Pancreas (tissue), 10 donors: Measurements from ENCODE around the gene SKIDA1. TPM values are rescaled to one million over a fixed set of nuclear protein-coding genes. Genes with fewer than 3 reads are reported as not detected.

Source experiments
- ATAC-seq, 4 donors: fragments of 200-7000 bp; cut with Tn5 transposase; one replicate each; pipeline versions ENCODE4 v1.8.0 to v1.9.1; 2020; ENCODE audit warnings: mild to moderate bottlenecking in 4 of 4, moderate library complexity in 4 of 4
- DNase-seq, 6 donors: peaks; one replicate each; pipeline ENCODE4 v3.0.0-alpha.2; 2020
- FAIRE-seq: peaks from 2 replicates; lab custom pipeline; 2012; peaks lifted over from hg19 to GRCh38; lab: Jason Lieb, UNC
- H3K27ac ChIP-seq, 4 donors: fragments of 200-600 bp; sonication (generic); 1 replicate in 3 of 4; 2 replicates in 1 of 4; pipeline versions ENCODE4 v1.5.0 to v1.8.0; 2020
- H3K27me3 ChIP-seq, 4 donors: fragments of 200-600 bp; one replicate each; pipeline ENCODE4 v1.8.0; 2021
- H3K36me3 ChIP-seq, 3 donors: fragments of 200-600 bp; sonication (generic) in 1 of 3; one replicate each; pipeline versions ENCODE4 v1.5.0 to v1.8.0; 2020 to 2021
- H3K4me1 ChIP-seq, 3 donors: fragments of 200-600 bp; one replicate each; pipeline ENCODE4 v1.8.0; 2021
- H3K4me3 ChIP-seq, 4 donors: fragments of 200-600 bp; sonication (generic) in 2 of 4; one replicate each; pipeline versions ENCODE4 v1.5.0 to v1.8.0; 2020 to 2021
- H3K9me3 ChIP-seq, 4 donors: fragments of 200-600 bp; one replicate each; pipeline ENCODE4 v1.8.0; 2021
- CTCF ChIP-seq, 4 donors: fragments of 200-600 bp; sonication (generic) in 3 of 4; IDR thresholded peaks; one replicate each; pipeline versions ENCODE4 v1.5.0 to v1.8.0; 2021; ENCODE audit warnings: antibody characterized with exemption in 4 of 4
- WGBS, 2 donors: extraction: QIAGEN DNeasy Blood & Tissue Kit; methylation state at CpG; one replicate each; pipeline ENCODE4 v1.1.7; 2013; 5-methylcytosine and 5-hydroxymethylcytosine counted together
- intact Hi-C, 3 donors: fragments of 100-400 bp; cut with DNase I; formaldehyde crosslinking; loops; one replicate each; pipeline versions ENCODE4 v1.11.1 to v1.14.2; 2022
- polyA plus RNA-seq, 2 donors: library from polyadenylated mRNA; stranded (reverse); fragments of 200-250 nt; gene quantifications; one replicate each; pipeline ENCODE4 v1.2.3, GENCODE V29; 2013
- total RNA-seq, 6 donors: library from RNA; stranded (reverse); fragmentation: NEBNext Ultra II Directional in 4 of 6; extraction: Animal tissue kit (Norgen Biotek cat#: 25700) in 4 of 6; gene quantifications; one replicate each; pipeline versions ENCODE4 v1.2.1 to v1.2.4, GENCODE V29; 2021 to 2023
- donor health status: healthy with polysubstance abuse.
- donor health status: DM: no; HTN: no; CAD: no; lungs with moderate emphysema.
- donor health status: DM: no; HTN: no; CAD: no.
- donor health status: control.
- donor health status: control.
- donor health status: Bipolar disorder and iron deficiency.
- donor health status: DM: yes; HTN: yes; CAD: no.
- donor health status: DM: no; HTN: no; CAD: no.
- donor health status: DM: no; HTN: no; CAD: no.
- donor health status: DM: yes; HTN: yes; CAD: no.

The SKIDA1 gene
- total and polyA plus RNA-seq, 8 donors = 0.23 to 0.97 (median 0.53) TPM

- 78 to 85% methylated on average over 2 of the region's 2 CpGs for WGBS, 2 donors
- FAIRE-seq (no peak), DNase-seq (no peak), ATAC-seq (no peak)
- intact Hi-C loops = no loop called here
- no peaks in the 10 kb centered on the region for H3K36me3 ChIP-seq
- H3K27ac ChIP-seq = no peak overlapping the region
- H3K27me3 ChIP-seq = no peaks in the 10 kb centered on the region
- no peaks in the 10 kb centered on the region for H3K9me3 ChIP-seq
- H3K4me3 ChIP-seq = no peak overlapping the region
- no peaks in the 10 kb centered on the region for H3K4me1 ChIP-seq
- no peak for TF ChIP-seq CTCF (IDR thresholded peaks at IDR 0.05)
Measured at GRCh38 chr10:21501731-21502347, 23.6 kb downstream of the SKIDA1 start.

GRCh38 chr10:21501091-21501490 lies 24.4 kb downstream of the SKIDA1 start:
- Histone ChIP-seq H3K4me3 (no peak overlapping the region), H3K27me3 (no peaks in the 10 kb centered on the region), H3K9me3 (no peaks in the 10 kb centered on the region), H3K36me3 (no peaks in the 10 kb centered on the region), H3K4me1 (no peaks in the 10 kb centered on the region), H3K27ac (no peak overlapping the region)
- intact Hi-C loops = no loop called here
- 94 to 96% methylated on average over 5 of the region's 5 CpGs for WGBS, 2 donors
- no peak for TF ChIP-seq CTCF (IDR thresholded peaks at IDR 0.05)
- DNase-seq = no peak
- no peak for ATAC-seq
- no peak for FAIRE-seq

GRCh38 chr10:21500578-21500910 lies 24.9 kb downstream of the SKIDA1 start:
- Histone ChIP-seq H3K36me3 (no peaks in the 10 kb centered on the region), H3K4me3 (peak overlapping the region in 1 of 4 donors; percentile 12), H3K27ac (no peak overlapping the region), H3K27me3 (no peaks in the 10 kb centered on the region), H3K4me1 (no peaks in the 10 kb centered on the region), H3K9me3 (no peaks in the 10 kb centered on the region)
- FAIRE-seq (no peak), DNase-seq (no peak), ATAC-seq (no peak)
- intact Hi-C loops = no loop called here
- 86 to 93% methylated on average over 14 of the region's 14 CpGs for WGBS, 2 donors
- TF ChIP-seq CTCF (IDR thresholded peaks at IDR 0.05) = no peak

- no peak overlapping the region for H3K27ac ChIP-seq
- H3K27me3 ChIP-seq = no peaks in the 10 kb centered on the region
Measured at GRCh38 chr10:21499701-21500577, 25.5 kb downstream of the SKIDA1 start.

More at GRCh38 chr10:21499701-21500577, 25.5 kb downstream of the SKIDA1 start:
- Histone ChIP-seq H3K4me3 (peak overlapping the region in 1 of 4 donors; percentile 12), H3K36me3 (no peaks in the 10 kb centered on the region), H3K9me3 (no peaks in the 10 kb centered on the region), H3K4me1 (no peaks in the 10 kb centered on the region)
- no peak for ATAC-seq
- intact Hi-C loops = no loop called here
- DNase-seq = peak in 1 of 6 donors; percentile 64
- WGBS, 2 donors = 75 to 80% methylated on average over 66 to 72 of the region's 72 CpGs
- FAIRE-seq = no peak
- no peak for TF ChIP-seq CTCF (IDR thresholded peaks at IDR 0.05)
